Keratinocyte (primary cell): ENCODE results near the gene TMEM37. TPM values are rescaled to one million over a fixed set of nuclear protein-coding genes. Genes with fewer than 3 reads are reported as not detected.

ENCODE experiments used
- DNase-seq: peaks from one replicate; pipeline ENCODE4 v3.0.0-alpha.2; 2011; ENCODE audit warnings: low read depth, missing footprints, low spot score
- FAIRE-seq: peaks from 2 replicates; lab custom pipeline; 2011; peaks lifted over from hg19 to GRCh38; lab: Jason Lieb, UNC
- H2AFZ ChIP-seq: 2 replicates; pipeline ENCODE4 v1.6.0; 2012; ENCODE audit warnings: low read length, control low read depth, inconsistent platforms; ENCODE audit not compliant: control insufficient read depth
- H3K27ac ChIP-seq: 2 replicates; pipeline ENCODE4 v1.5.1; 2011; ENCODE audit warnings: low read length; ENCODE audit not compliant: control insufficient read depth, insufficient read depth
- H3K27me3 ChIP-seq: 3 replicates; pipeline ENCODE4 v1.6.0; 2011; ENCODE audit warnings: low read length; ENCODE audit not compliant: control insufficient read depth, insufficient read depth; ENCODE audit errors: extremely low read depth
- H3K36me3 ChIP-seq, 2 experiments: 2 replicates in 1 of 2; 3 replicates in 1 of 2; pipeline ENCODE4 v1.5.1; 2011; ENCODE audit warnings: low read length in 2 of 2, mild to moderate bottlenecking in 1 of 2; ENCODE audit not compliant: control insufficient read depth in 2 of 2, insufficient read depth in 2 of 2; ENCODE audit errors: extremely low read depth in 1 of 2
- H3K4me1 ChIP-seq: 3 replicates; pipeline ENCODE4 v1.5.1; 2011; ENCODE audit warnings: low read length; ENCODE audit not compliant: control insufficient read depth, insufficient read depth; ENCODE audit errors: extremely low read depth
- H3K4me2 ChIP-seq: 3 replicates; pipeline ENCODE4 v1.6.0; 2011; ENCODE audit warnings: low read depth, low read length; ENCODE audit not compliant: control insufficient read depth, insufficient read depth; ENCODE audit errors: extremely low read depth
- H3K4me3 ChIP-seq, 3 experiments: fragments of 200-600 bp in 1 of 3; sonication (generic) in 1 of 3; 2 replicates in 2 of 3; 3 replicates in 1 of 3; pipeline ENCODE4 v1.5.1; 2011 to 2016; ENCODE audit warnings: low read length in 3 of 3, mild to moderate bottlenecking in 3 of 3, control low read depth in 2 of 3, inconsistent platforms in 1 of 3, low read depth in 1 of 3, mixed read lengths in 1 of 3, mixed run types in 1 of 3, moderate library complexity in 1 of 3; ENCODE audit not compliant: control insufficient read depth in 2 of 3, insufficient read depth in 2 of 3; ENCODE audit errors: extremely low read depth in 1 of 3
- H3K79me2 ChIP-seq: 2 replicates; pipeline ENCODE4 v1.6.0; 2012; ENCODE audit warnings: low read length; ENCODE audit not compliant: control insufficient read depth, insufficient read depth
- H3K9ac ChIP-seq: 3 replicates; pipeline ENCODE4 v1.6.0; 2011; ENCODE audit warnings: low read length; ENCODE audit not compliant: control insufficient read depth, insufficient read depth; ENCODE audit errors: extremely low read depth
- H3K9me1 ChIP-seq: 3 replicates; pipeline ENCODE4 v1.6.0; 2011; ENCODE audit warnings: low read length; ENCODE audit not compliant: control insufficient read depth, insufficient read depth; ENCODE audit errors: extremely low read depth
- H3K9me3 ChIP-seq: 2 replicates; pipeline ENCODE4 v1.5.1; 2012; ENCODE audit warnings: low read depth, low read length; ENCODE audit not compliant: control insufficient read depth
- H4K20me1 ChIP-seq: 3 replicates; pipeline ENCODE4 v1.6.0; 2011; ENCODE audit warnings: low read length; ENCODE audit not compliant: control insufficient read depth, insufficient read depth; ENCODE audit errors: extremely low read depth
- CTCF ChIP-seq, 3 experiments: IDR thresholded peaks in 1 of 3; conservative IDR thresholded peaks in 1 of 3; optimal IDR thresholded peaks in 1 of 3; 2 replicates in 2 of 3; 3 replicates in 1 of 3; pipeline versions ENCODE3 to v1.5.1; 2011; ENCODE audit warnings: low read length in 3 of 3, mild to moderate bottlenecking in 3 of 3, moderate library complexity in 2 of 3, control low read depth in 1 of 3, inconsistent platforms in 1 of 3; ENCODE audit not compliant: insufficient read depth in 2 of 3; ENCODE audit errors: extremely low read depth in 1 of 3
- EZH2 ChIP-seq: IDR thresholded peaks from one replicate; pipeline ENCODE4 v1.6.1; 2012; ENCODE audit warnings: inconsistent platforms, mild to moderate bottlenecking, low read length, moderate library complexity
- dilution Hi-C: fragments of 300-500 bp; cut with MboI; formaldehyde crosslinking; loops from one replicate; pipeline ENCODE4 v1.7.0; 2020; ENCODE audit warnings: low sequenced_read_pairs; ENCODE audit not compliant: extremely low pct_ligation_motif_present
- polyA plus RNA-seq, 5 experiments: library from polyadenylated mRNA; depleted of rRNA in 3 of 5; stranded (reverse) in 3 of 5; stranded (forward) in 1 of 5; unstranded in 1 of 5; fragments of >200 nt; gene quantifications; 1 replicate in 1 of 5; 2 replicates in 3 of 5; 3 replicates in 1 of 5; pipeline versions ENCODE4 v1.2.1 to v1.2.3, GENCODE V29; 2011 to 2012; ENCODE audit warnings: missing spikeins in 2 of 5, low read depth in 1 of 5, low replicate concordance in 1 of 5

Gene TMEM37
- polyA plus RNA-seq, 1 donor (not counting 4 experiments of a cell fraction or from before 2014, with no cell fraction given): 0.18 TPM

GRCh38 chr2:119421304-119421703 is 10.3 kb upstream of the TMEM37 start:
- Histone ChIP-seq H4K20me1 (no peaks in the 10 kb centered on the region), H3K79me2 (no peaks in the 10 kb centered on the region), H3K9me1 (no peaks in the 10 kb centered on the region), H2AFZ (no peak overlapping the region), H3K9ac (no peak overlapping the region), H3K27ac (no peak overlapping the region), H3K36me3 (no peaks in the 10 kb centered on the region), H3K4me2 (no peak overlapping the region), H3K4me1 (peaks cover 5% of the 10 kb centered on the region), H3K4me3 (no peak overlapping the region), H3K27me3 (peaks cover 5% of the 10 kb centered on the region), H3K9me3 (peaks cover 3% of the 10 kb centered on the region)
- TF ChIP-seq EZH2: no peak
- no peak for TF ChIP-seq CTCF (optimal IDR thresholded peaks at IDR 0.05 in 1 of 3, IDR thresholded peaks at IDR 0.05 in 1 of 3, conservative IDR thresholded peaks at IDR 0.05 in 1 of 3; ENCODE audit: extremely low read depth in 1 of 3, insufficient read depth in 2 of 3, low read length in 3 of 3)
- dilution Hi-C loops: no loop called here
- DNase-seq (no peak), FAIRE-seq (no peak)

GRCh38 chr2:119421741-119422140 is 9.9 kb upstream of the TMEM37 start:
- Histone ChIP-seq H3K4me3 (no peak overlapping the region), H3K9me1 (no peaks in the 10 kb centered on the region), H3K9me3 (peaks cover 3% of the 10 kb centered on the region), H3K9ac (no peak overlapping the region), H3K27me3 (peaks cover 10% of the 10 kb centered on the region), H3K4me1 (peaks cover 5% of the 10 kb centered on the region), H4K20me1 (no peaks in the 10 kb centered on the region), H3K36me3 (no peaks in the 10 kb centered on the region), H3K4me2 (no peak overlapping the region), H2AFZ (no peak overlapping the region), H3K79me2 (no peaks in the 10 kb centered on the region), H3K27ac (no peak overlapping the region)
- dilution Hi-C loops: no loop called here
- FAIRE-seq (no peak), DNase-seq (no peak)
- TF ChIP-seq EZH2 (no peak), CTCF (optimal IDR thresholded peaks at IDR 0.05 in 1 of 3, IDR thresholded peaks at IDR 0.05 in 1 of 3, conservative IDR thresholded peaks at IDR 0.05 in 1 of 3; ENCODE audit: extremely low read depth in 1 of 3, insufficient read depth in 2 of 3, low read length in 3 of 3) (no peak)
